Erythroblast (primary cell): ENCODE results near the gene SCNN1G.

Experiments used
- DNase-seq, 2 experiments: peaks; one replicate each; lab custom pipeline; 2025; lab: John Stamatoyannopoulos, UW
- GATA1 ChIP-seq: IDR thresholded peaks from 2 replicates; pipeline ENCODE4 v1.6.1; 2011; ENCODE audit warnings: low read depth, mild to moderate bottlenecking, control low read depth, low read length, moderate library complexity
- POLR2A ChIP-seq: IDR thresholded peaks from 2 replicates; pipeline ENCODE4 v1.6.1; 2011; ENCODE audit warnings: mild to moderate bottlenecking, low read length

SCNN1G gene

DNA sequence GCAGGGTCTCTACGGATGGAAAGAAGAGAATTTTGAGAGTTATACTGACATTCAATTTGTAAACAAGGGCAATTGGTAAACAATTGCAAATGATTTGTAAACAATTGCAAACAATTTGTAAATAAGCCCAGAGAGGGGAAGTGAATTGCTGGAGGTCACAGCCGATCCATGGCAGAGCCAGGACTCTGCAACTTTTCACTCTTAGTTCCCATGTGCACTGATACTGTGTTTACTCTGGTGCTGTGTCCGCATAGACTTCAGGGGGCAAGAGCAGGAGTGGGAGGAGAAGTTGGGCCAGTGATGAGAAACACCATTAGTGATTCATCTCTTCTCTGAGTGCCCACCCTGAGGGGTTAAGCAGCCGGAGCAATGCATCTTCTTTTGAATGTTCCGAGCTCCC is 14.0 kb downstream of the SCNN1G start:
- DNase-seq, result no peak
- TF ChIP-seq GATA1 (no peak), POLR2A (no peak)

DNA sequence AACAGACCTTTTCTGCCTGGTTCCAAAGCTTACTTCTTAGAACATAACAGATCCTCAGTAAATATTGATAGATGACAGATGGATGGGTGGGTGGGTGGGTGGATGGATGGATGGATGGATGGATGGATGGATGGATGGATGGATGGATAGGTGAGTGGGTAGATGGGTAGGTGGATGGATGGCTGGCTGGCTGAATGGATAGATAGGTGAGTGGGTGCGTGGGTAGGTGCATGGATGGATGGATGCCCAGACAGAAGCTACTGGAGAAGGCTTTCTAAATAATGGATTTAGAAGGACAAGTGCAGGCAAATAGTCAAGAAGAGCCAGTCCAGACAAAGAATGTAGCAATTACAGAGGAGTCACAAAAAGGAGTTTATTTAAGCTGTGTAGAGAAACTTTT is 19.6 kb downstream of the SCNN1G start:
- TF ChIP-seq POLR2A (no peak), GATA1 (no peak)
- no peak for DNase-seq

DNA sequence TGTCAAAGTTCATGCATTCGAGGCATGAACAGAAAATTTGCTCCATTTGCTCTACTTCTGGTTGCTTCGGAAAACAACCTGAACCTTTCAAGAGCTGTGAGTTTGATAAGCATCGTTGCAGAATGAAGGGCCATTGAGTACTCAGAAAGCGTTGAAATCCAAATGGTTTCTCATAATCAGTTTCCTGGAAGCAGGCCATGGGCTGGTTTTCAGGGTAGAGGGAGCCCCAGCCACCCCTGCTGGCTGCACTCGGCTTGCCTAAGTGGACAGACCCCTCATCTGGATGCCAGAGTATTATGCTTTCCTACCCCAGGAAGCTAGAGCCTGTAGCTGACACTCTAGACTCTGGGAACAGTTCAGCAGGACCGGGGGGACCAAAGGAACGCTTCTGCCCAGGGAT is 24.4 kb downstream of the SCNN1G start:
- DNase-seq, result no peak
- TF ChIP-seq POLR2A (no peak), GATA1 (no peak)

DNA sequence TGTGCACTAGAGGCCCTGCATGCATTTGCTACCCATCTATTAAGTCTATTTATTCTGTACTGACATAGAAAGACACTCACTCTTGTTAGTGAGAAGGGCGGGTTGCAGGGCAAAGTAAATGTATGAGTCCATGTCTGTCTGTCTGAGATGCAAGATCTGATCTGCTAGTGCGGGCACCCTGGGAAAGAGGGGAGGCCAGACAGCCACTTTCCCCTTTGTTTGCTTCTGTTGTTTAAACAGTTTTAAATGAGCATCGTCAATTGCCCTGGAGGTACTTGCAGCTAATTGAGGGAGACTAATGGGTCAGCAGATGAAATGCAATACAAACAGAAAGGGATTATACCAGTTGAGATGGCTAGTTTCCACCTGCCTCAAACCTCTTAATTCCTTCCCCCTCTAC is 24.9 kb downstream of the SCNN1G start:
- TF ChIP-seq POLR2A (no peak), GATA1 (no peak)
- DNase-seq, result no peak

DNA sequence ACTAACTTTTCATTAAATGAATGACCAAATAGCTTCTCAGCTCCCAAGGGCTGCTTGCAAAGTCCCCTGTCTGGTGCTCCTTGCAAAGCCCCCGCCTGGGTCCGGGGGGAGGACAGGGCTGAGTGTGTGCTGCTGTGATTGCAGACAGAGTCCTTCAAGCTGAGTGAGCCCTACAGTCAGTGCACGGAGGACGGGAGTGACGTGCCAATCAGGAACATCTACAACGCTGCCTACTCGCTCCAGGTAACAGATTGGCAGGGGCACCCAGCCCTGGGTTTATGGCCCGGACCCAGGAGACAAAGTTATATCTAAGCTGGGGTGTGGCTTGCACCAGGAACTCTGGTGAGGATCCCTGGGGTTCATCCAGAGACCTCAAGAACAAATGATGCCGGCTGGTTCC is 27.1 kb downstream of the SCNN1G start:
- DNase-seq, result no peak
- TF ChIP-seq POLR2A, result no peak
- TF ChIP-seq GATA1, result no peak

DNA sequence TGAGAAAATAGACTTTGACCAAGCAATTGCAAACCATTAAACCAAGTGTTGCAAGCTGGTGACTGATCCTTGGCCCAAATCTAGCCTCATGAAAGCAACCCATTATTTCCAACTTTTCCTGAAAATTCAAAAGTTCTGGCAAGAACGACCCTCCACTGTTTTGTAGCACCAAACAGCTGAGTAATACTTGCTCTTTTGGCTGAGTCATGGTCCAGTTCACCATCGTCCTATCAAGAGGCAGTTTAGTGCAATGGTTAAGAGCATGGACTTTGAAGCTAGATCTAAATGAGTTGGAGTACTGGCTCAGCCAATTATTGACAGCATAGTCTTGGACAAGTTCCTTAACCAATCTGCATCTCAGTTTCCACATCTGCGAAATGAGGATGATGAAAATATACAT is 31.3 kb downstream of the SCNN1G start:
- DNase-seq, result peak in 1 of 2 experiments; percentile 18
- TF ChIP-seq POLR2A (no peak), GATA1 (no peak)

DNA sequence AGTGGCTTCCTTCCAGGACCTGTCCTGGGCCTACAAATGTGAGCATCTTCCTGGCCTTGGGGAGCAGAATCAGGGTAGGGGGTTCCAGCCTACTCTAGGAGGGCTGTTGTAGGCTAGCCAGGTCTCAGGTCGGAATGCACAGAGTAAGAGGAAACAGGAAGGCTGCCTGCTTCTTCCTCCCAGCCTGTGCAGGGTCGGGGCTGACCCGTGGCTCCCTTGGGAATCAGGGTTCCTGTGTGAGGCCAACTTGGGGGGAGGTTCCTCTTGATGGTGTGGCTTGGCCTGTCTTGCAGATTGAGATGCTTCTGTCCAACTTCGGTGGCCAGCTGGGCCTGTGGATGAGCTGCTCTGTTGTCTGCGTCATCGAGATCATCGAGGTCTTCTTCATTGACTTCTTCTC is 32.3 kb downstream of the SCNN1G start:
- DNase-seq, result no peak

DNA sequence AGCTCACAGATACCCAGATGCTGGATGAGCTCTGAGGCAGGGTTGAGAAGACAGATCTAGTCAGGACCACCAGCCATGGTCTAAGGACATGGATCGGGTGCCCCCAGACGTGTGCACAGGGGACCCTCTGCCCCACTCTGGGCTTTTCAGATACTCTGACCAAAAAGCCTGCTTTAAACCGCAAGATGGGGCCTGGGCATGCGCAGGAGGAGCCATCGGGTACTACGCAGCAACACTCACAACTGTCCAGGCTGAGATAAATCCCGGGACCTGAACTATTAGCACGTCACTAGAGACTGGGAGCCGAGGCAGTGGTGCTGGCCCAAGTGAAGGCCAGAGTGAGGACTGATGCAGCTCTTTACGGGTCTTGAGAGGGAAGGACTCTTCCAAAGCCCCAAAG is 32.9 kb downstream of the SCNN1G start:
- TF ChIP-seq POLR2A, result no peak
- no peak for TF ChIP-seq GATA1
- no peak for DNase-seq

More for the DNA sequence above, 32.3 kb downstream of the SCNN1G start:
- no peak for TF ChIP-seq GATA1
- TF ChIP-seq POLR2A, result no peak

DNA sequence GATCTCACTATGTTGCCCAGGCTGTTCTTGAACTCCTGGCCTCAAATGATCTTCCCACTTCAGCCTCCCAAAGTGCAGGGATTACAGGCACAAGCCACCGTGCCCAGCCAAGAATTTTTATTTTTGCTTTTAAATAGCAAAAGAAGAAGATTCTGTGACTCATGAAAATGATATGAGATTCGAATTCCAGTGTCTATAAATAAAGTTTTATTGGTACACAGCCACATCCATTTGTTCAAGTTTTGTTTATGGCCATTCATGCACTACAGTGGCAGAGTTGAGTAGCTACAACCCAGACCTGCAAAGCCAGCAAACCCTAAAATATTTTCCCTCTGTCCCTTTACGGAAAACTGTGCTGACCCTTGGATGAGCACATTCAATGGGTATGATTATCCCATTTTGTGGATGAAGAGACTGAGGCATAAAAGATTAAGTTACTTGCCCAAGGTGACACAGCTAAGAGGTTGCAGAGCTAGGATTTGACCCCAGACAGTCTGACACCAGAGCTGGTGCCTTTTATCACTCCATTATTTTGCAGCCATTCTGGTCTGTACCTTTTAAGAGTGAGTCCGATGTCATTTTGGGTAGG is 34.2 kb downstream of the SCNN1G start:
- TF ChIP-seq POLR2A, result no peak
- no peak for TF ChIP-seq GATA1
- DNase-seq, result no peak

DNA sequence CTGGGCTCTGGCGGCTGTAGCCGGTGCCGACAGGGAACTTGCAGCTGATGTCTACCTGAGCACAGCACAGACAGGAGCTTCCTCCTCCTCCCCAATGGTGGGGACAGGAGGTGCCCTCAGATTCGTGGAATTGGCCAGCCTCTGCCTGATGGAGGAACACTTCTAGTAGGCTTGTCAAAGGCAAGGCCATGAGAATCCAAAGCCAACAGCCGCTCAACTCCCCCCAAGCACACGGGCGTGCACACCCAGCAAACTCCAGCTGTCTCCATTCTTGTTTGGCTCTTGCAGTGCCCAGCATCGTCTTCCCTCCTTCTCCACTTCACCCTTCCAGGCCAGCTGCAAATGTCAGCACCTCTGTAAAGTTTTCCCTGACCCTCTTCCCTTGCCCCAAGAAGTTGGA is 35.1 kb downstream of the SCNN1G start:
- no peak for DNase-seq
- TF ChIP-seq POLR2A (no peak), GATA1 (no peak)

DNA sequence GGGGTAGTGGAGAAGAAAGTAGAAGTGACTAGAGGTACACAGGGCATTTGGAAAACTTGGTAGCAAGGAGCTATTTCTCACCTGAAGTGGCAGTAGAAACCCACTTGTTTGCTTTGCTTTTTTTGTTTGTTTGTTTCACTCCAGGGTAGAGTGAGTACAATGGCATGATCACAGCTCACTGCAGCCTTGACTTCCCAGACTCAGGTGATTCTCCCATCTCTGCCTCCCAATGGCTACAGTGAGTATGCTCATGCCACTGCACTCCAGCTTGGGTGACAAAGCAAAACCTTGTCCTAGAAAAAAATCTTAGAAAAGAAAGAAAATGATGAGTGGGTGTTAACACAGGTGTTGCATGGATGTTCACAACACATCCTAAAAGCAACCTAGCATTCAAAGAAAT is 40.4 kb downstream of the SCNN1G start:
- no peak for DNase-seq
- TF ChIP-seq GATA1 (no peak), POLR2A (no peak)

DNA sequence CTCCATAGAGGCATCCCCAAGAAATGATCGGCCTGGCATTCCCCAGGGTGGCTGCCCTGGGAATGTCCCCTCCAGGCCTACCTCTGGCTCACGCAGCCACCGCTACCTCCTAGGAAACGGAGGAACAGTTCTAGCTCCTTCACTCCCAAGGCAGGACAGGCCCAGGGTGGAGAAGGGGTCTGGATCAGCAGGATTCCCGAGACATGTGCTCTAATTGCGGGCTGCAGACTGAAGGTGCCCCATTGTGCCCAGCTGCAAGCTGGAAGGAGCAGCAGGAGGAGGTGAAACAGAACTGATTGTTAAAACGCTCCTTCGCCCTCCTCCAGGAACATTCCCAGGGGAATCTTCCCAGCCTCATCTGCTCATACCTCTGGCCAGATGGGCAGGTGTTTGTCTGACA is 40.8 kb downstream of the SCNN1G start:
- TF ChIP-seq GATA1 (no peak), POLR2A (no peak)
- no peak for DNase-seq

DNA sequence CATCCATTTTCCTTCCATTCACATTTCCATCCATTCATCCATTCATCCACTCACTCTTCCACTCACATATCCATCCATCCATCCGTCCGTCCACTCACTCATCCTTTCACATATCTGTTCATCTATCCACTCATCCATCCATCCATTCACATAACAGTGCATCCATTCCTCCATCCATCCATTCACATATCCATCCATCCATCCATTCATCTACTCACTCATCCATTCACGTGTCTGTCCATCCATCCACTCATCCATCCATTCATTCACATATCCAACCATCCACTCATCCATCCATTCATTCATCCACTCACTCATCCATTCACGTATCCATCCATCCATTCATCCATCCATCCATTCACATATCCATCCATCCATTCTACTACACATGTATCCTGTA is 42.6 kb downstream of the SCNN1G start:
- TF ChIP-seq POLR2A (no peak), GATA1 (no peak)
- no peak for DNase-seq

DNA sequence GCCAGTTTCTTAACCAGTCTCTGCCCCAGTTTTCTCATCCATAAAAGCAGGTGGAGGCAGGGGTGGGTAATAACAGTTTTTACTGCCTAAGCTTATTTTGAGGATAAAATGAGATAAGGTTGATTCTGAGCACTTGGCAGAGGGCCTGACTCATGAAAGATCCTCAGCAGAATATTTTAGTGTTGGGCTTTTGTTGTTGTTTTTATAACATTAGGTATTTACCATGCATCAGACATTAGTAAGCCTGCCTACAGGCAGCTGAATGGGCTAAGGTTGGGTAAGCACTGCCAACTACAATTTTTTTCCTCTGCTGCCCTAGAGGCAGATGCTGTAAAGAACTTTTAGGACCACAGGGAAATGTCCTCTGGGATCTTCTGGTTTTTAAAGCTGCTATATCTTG is 43.1 kb downstream of the SCNN1G start:
- TF ChIP-seq POLR2A (no peak), GATA1 (no peak)

DNA sequence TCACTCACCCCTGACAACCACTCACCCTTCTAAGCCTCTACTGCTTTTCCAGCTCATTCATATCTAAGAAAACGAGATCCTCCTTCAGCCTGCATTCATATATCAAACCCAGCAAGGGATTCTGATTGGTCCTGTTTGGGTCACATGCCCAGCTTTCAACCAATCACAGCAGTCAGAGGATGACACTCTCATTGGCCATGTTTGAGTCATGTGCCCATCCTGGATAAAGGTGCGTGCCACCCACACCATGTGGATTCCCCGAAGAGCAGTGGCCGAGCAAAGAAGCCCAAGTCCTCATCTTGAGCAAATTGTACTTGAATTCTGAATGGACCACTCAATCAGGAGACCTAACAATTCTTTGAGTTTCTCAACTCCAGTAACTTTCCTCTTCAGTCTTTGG is 45.0 kb downstream of the SCNN1G start:
- TF ChIP-seq GATA1, result no peak
- no peak for TF ChIP-seq POLR2A
- peak in 1 of 2 experiments; percentile 4 for DNase-seq

More for the DNA sequence above, 43.1 kb downstream of the SCNN1G start:
- DNase-seq, result no peak
